Muscle of back (tissue), 11 donors: ENCODE measurements around the gene CHIA. TPM values are rescaled to one million over a fixed set of nuclear protein-coding genes. Genes with fewer than 3 reads are reported as not detected.
"Not testable (repeated sequence)": the region's sequence is repeated elsewhere in the genome, so short reads cannot be mapped to it uniquely, and the experiment has no call there.

Experiments
- DNase-seq, 3 donors: peaks; one replicate each; pipeline versions ENCODE4 v3.0.0 to v3.0.0-alpha.2; 2013
- polyA plus RNA-seq, 10 donors: library from polyadenylated mRNA; unstranded; fragments of 120-200 nt; gene quantifications; one replicate each; pipeline ENCODE4 v1.2.1, GENCODE V29; 2013; ENCODE audit not compliant: insufficient read length in 10 of 10

The CHIA gene
- polyA plus RNA-seq, 10 donors = not detected

DNA sequence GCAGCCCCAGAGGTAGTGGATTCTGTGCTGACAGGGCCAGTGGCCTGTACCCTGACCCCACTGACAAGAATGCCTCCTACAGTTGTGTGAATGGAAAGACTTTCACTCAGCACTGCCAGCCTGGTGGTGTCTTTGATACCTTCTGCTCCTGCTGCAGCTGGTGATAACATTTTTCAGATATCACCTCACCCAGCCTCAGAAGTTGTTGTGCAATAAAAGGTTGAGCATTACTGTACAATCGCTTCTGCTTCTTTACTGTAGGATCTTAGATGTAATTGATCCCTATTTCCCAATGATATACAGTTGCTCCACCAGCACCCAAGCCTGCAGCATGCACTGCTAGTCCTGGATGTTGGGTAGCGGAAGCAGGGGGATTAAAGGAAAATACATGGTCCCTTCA lies 4.8 kb upstream of the CHIA start:
- no peak for DNase-seq

DNA sequence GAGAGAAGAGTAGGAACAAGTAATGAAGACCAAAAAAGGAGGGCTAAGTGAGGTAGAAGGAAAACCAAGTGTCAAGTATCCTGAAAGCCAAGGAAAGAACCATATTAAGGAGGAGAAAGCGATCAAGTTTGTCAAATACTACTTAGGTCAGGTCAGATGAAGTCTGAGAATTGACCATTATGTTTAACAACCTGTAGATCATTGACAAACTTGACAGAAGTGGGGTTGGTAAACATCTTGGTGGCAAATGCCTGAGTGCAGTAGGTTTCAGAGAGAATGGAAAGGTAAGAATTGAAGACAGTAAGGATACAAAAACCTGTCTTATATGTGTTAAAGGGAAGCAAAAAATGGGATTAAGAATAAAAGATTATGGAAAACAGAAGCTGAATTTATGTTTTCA lies 3.7 kb upstream of the CHIA start:
- DNase-seq = no peak

DNA sequence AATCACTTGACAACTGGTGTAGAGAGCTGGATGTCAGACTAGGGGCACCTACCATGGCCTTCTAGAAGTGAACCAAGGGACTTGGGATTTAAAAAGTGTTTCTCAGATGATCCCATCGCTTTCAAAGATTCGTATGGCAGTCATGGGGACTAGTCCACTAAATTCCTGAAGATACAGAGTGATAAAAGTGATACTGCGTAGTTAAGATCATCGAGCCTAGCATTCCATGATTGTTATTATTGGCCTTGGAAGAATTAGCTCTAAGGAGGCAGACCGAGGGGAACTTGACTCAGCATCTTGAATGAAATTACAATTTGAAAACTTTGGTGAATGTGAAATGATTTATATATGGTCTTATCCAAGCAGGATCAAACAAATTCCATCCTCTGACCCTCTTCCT lies 1.3 kb upstream of the CHIA start:
- DNase-seq = no peak

DNA sequence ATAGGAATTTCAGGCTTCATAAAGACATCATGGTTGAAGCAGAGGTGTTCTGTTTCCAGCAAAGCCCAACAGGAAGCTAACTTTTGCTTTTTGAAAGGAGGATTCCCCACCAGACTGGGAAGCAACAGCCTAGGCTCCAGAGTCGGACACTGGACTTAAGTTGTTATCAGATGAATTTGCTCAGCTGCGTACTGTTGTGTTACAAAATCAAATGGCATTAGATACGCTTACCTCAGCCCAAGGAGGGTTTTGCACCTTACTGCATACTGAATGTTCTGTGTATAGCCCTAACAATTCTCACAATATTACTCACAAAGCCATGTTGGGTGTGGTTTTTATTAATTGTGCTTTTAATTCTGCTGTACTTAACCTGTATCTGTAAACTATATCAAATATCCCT lies 547 bp upstream of the CHIA start:
- DNase-seq = no peak

DNA sequence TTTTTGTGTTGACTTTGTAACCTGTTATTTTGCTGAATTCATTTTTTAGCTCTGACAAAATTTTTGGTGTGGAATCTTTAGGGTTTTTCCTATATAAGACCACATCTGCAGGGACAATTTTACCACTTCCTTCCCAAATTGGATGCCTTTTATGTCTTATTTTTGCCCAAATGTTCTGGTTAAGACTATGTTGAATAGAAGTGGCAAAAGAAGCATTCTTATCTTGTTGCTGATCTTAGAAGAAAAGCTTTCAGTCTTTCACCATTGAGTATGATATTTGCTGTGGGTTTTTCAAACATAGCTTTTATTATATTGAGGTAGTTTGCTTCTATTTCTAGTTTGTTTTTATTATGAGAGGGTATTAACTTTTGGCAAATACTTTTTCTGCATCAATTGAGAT lies 3.7 kb downstream of the CHIA start:
- DNase-seq = no peak

DNA sequence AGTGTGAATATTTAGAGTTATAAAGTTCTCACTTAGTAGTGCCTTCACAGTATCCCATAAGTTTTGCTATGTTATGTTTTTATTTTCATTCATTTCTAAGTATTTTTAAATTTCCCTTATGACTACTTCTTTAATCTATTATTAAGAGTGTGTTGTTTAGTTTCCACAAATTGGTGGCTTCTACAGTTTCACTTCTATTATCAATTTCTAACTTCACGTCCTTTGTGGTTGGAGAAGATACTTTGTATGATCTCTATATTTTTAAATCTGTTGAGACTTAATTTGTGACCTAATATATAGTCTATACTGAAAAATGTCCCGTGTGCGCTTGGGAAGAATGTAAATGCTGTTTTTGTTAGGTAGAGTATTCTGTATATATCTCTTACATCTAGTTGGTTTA lies 11.7 kb downstream of the CHIA start:
- DNase-seq = no peak

DNA sequence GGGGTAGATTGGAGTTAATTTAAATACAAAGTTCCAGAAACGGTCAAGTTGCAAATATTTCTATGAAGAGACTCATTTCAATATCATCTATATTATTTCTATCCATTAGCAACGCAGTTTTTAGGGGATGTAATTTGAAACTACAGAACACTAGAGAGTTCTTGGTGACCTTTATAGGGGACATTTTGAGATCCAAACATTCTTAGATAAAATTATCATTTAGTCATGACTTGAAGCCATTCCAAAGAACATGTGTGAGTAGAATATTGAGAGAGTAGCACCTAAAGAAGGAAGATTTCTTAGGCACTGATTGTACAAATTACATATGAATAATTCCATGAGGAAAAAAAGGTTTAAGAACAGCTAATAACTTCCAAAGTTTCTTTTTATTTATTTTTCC lies 19.0 kb downstream of the CHIA start:
- DNase-seq = no peak

DNA sequence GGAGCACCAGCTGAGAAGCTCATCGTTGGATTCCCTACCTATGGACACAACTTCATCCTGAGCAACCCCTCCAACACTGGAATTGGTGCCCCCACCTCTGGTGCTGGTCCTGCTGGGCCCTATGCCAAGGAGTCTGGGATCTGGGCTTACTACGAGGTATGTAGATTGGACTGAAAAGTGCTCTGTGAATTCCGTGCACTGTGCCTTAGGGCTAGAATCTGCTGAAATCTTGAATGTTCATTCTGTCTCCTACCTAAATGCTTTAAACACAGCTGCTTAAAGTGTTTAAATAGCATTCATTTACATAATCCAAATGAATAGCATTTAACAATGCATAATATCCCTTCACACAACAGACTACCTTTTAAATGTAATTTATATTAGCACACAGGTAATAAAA lies 27.9 kb downstream of the CHIA start:
- no peak for DNase-seq

DNA sequence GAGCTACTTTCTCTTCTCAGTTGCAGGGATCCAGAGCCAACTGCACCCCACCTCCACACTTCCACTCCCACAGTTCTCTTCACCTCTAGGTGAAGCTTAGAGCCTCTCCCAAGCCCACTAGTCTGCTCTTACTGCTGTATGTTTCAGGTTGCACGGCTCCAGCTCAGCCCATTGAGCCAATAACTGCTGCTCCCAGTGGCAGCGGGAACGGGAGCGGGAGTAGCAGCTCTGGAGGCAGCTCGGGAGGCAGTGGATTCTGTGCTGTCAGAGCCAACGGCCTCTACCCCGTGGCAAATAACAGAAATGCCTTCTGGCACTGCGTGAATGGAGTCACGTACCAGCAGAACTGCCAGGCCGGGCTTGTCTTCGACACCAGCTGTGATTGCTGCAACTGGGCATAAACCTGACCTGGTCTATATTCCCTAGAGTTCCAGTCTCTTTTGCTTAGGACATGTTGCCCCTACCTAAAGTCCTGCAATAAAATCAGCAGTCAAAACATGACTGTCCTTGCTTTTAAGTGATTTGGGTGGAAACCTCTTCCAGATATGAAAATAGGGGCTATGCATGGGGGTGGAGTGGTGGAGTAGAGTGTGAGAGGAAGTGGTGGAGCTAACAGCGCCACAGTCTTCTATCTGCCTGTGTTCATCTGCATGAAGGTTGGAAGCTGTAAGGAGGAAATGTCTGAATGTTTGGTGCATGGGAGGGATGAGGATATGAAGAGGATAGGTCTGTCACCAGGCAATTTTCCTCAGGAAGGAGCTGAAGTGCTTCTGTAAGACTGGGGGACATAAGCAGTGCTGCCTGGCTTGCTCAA lies 29.6 kb downstream of the CHIA start:
- no peak for DNase-seq

DNA sequence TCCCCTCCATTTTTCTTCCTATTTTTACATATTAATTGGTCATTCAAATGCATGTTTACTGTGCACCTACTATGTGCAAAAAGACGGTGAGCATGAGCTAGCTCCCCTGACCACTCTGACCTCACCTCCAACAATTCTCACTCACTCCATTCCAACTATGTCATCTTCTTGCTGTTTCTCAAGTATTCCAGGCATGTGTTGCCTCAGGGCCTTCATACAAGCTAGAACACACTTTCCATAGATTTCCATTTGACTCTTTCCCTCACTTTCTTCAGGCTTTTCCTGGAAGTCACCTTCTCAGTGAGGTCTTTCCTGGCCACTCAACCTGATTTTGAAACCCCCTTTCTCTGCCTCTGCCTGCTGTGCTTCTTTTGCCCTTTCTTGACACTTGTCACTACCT lies 32.6 kb downstream of the CHIA start:
- no peak for DNase-seq

DNA sequence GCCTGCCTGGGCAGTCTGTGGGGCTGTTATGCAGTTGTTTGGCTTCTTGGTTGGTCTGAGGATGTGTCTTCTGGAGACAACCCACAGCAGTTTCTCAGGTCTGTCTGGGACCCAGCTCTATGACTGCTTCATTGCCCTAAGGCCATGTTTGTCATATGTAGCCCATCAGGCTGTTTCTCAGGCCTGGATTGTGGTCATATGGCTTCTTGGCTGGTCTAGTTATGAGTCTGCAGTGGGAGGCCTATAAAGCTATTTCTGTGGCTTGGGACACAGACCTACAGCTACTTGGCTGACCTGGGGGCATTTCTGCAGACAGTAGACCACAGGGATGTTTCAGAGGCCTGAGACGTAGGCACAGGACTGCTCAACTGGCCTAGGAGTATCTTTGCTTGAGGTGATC lies 41.5 kb downstream of the CHIA start:
- DNase-seq = no peak

DNA sequence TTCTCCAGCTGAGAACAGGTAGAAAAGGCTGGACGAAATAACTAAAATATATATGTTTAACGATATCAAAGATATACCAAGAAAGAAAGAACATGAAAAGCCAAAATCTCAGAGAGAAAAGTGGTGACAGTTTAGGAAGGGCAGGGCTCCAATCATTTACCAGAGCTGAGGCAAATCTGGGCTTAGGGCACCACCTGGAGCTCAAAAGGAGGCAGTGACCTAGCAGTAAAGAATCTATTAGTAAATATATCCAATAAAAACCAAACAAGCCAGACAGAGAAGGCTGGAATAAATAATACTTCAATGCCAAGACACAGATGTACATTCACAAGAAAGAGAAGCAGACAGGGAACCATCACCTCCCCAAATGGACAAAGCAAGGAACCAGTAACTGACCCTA lies 43.5 kb downstream of the CHIA start:
- peak in 1 of 3 donors; percentile 4 for DNase-seq

DNA sequence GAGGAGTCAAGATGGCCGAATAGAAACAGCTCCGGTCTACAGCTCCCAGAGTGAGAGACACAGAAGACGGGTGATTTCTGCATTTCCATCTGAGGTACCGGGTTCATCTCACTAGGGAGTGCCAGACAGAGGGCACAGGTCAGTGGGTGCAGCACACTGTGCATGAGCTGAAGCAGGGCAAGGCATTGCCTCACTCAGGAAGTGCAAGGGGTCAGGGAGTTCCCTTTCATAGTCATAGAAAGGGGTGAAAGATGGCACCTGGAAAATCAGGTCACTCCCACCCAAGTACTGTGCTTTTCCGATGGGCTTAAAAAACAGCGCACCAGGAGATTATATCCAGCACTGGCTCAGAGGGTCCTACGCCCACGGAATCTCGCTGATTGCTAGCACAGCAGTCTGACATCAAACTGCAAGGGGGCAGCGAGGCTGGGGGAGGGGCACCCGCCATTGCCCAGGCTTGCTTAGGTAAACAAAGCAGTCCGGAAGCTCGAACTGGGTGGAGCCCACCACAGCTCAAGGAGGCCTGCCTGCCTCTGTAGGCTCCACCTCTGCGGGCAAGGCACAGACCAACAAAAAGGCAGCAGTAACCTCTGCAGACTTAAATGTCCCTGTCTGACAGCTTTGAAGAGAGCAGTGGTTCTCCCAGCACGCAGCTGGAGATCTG lies 44.7 kb downstream of the CHIA start:
- not testable (repeated sequence) for DNase-seq

DNA sequence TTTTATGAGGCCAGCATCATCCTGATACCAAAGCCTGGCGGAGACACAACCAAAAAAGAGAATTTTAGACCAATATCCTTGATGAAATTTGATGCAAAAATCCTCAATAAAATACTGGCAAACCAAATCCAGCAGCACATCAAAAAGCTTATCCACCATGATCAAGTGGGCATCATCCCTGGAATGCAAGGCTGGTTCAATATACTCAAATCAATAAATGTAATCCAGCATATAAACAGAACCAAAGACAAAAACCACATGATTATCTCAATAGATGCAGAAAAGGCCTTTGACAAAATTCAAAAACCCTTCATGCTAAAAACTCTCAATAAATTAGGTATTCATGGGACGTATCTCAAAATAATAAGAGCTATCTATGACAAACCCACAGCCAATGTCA lies 48.2 kb downstream of the CHIA start:
- not testable (repeated sequence) for DNase-seq

DNA sequence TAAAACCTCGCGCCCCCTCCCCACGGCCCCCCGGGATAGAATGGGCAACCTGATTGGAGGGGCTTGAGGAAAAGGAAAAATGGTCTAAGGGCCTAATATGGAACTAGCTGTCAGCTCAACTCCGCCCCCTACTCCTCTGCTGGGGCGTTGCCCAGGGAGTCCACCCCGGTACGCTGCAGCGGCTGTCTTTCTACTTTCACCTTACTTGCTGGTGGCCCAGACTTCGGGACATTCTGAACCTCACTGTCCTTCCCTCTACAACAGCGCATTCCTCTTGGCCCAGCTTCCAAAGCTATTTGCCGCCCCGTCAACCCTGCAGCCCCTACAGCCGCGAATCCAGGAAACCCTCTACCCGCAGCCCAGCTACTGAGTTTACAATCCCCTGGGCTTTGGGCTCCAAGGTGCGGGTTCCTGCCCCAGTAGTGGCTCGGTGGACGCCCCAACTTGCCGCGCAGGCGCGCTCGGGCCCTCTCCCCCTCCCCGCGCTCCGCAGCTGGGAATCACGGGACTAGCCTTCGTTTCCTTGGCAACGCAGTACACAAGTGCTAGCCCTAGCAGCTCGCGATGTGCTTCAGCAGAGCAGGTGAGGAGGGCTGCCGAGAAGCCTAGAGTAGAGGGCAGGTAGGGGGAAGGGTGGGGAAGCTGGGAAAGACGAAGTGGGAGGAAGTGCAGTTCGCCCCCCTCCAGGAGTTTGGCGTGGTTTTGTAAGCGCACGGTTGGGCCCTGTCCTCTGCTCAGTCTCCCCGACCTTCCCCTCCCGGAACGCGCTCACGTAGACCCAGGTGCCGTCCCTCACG lies 55.6 kb downstream of the CHIA start:
- peak; percentile 73 to 93 (median 87) for DNase-seq

DNA sequence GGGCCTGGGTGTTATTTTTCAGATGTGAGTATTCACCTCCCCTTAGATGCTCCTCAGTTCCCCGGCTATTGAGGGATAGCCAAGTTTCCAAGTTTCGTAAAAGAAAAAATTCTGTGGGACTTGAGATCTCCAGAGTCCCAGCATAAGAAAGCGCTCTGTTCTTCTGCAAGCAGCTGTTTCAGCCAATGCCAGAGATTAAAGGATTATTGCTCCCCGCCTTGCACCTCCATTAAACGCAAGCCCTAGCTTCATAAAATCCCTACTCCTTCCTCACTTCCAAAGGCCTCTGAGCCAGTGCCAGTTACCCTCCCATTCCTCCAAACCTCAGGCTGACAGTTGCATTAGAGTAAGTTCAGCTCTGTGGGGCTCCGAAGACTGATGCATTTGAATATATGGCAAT lies 56.4 kb downstream of the CHIA start:
- peak in 1 of 3 donors; percentile 0 for DNase-seq

DNA sequence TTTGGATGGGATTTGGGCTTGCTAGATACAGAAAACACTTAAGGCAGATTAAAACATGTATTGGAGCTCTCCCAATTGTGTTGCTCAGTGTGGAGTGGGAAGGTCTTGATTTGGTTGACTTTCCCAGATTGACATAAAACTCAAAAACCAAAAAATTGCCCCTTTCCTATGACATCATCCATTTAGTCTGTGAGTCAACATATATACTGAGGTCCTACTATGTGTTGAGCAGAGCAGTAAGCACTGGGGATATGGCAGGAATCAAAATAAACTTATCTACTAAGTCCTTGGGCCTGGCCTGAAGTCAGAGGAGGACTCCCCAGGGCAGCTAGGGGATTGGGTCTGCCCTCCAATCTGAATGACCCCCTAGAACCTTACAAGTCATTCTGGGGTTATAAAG lies 61.0 kb downstream of the CHIA start:
- no peak for DNase-seq

DNA sequence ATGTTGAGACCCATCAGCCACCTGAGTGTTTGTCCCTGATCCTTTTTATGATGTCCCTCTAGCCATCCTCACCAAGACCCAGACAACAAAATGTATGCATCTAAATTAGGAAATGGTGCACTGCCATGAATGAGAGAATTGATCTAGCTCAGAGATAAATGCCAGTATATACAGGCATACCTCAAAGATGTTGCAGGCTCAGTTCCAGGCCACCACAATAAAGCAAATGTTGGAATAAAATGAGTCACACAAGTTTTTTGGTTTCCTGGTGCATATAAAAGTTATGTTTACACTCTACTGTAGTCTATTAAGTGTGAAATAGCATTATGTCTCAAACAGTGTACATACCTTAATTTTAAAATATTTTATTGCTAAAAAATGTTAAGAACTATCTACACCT lies 63.9 kb downstream of the CHIA start:
- no peak for DNase-seq

DNA sequence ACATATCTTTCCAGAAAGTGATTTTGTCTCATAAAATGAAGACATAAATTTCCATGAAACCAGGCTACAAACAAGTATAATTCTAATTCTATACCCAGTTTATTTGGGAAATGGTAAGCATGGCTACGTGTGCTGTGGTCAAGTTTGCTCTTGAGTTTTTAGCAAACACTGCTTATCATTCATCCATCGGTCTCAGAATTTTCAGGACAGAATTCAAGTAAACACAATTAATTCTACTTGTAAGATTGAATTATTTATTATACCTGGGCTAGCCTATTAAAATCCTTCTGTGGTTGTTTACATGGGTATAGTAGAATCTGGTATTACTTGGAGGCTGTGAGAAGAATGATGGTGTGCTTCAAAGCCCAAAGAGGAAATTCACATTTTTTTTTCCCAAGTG lies 68.3 kb downstream of the CHIA start:
- no peak for DNase-seq

DNA sequence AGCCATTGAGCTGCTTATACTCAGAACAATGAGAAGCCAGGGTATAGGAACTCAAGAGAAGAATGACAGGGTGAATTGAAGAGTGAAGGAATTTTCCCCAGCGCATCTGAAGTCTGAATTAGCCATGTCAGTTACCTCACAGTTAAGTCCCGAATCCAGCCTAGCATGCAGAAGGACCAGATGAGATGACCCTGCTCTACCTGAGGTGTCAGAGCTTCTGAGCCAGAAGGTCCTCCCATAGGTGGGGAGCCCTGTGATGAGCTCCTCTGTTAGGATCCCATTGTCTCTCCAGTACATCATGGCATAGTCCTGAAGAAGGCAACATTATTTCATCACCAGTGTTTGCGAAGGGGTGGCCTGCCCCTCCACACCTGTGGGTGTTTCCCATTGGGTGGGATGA lies 68.7 kb downstream of the CHIA start:
- DNase-seq = no peak

DNA sequence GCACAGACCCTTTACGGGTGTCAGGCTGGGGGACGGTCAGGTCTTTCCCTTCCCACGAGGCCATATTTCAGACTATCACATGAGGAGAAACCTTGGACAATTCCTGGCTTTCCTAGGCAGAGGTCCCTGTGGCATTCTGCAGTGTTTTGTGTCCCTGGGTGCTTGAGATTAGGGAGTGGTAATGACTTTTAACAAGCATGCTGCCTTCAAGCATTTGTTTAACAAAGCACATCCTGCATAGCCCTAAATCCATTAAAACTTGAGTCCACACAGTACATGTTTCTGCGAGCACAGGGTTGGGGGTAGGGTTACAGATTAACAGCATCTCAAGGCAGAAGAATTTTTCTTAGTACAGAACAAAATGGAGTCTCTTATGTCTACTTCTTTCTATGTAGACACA lies 69.6 kb downstream of the CHIA start:
- DNase-seq = not testable (repeated sequence)

DNA sequence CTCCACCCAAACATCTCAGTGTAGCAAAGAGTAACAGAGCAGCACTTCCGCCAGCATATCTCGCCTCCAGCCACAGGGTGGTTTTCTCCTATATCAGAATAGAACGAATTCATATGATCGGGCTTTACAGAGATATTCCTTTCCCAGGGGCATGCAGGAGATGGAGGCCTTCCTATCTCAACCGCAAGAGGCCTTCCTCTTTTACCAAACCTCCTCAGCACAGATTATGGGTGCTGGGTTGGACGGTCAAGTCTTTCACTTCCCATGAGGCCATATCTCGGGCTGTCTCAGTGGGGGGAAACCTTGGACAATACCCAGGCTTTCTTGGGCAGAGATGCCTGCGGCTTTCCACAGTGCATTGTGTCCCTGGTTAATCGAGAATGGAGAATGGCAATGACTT lies 71.1 kb downstream of the CHIA start:
- DNase-seq = no peak

DNA sequence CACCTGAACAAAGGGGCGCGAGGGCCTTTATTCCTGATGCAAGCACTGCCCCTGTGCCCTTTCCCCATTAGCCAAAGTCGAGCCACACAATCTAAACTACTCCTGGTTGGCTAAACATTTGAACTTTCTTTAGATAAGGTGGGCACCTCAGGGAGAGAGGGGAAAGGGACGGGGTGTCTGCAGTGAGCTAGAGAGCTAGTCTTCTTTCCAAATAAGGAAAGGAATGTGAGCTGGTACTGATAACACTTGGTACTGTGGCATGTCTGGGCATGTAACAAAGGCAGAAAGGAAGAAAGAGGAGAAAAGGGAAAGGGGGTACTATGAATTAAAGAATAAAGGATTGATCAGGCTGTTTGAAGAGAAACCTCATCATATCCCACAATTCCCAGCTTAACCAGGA lies 74.0 kb downstream of the CHIA start:
- DNase-seq = no peak
